ENCODE measurements around the gene RBFOX1. TPM values are rescaled to one million over a fixed set of nuclear protein-coding genes. Genes with fewer than 3 reads are reported as not detected.
A peak's percentile ranks its signal among the peaks of the same experiment; 100 is the strongest.

Gene RBFOX1
- total and polyA plus RNA-seq, 11 donors = 13.4 to 68.1 (median 48.2) TPM

- 37 to 48% (median 42%) methylated on average over 5 of the region's 5 CpGs for WGBS, 4 donors
- Histone ChIP-seq H3K27ac (peak overlapping the region in 2 of 12 donors; percentile 11 to 42), H3K27me3 (no peaks in the 10 kb centered on the region), H3K4me3 (no peak overlapping the region), H3K9me3 (no peaks in the 10 kb centered on the region), H3K36me3 (no peaks in the 10 kb centered on the region), H3K4me1 (peaks cover 0 to 57% (median 11%) of the 10 kb centered on the region in 12 donors)
- DNase-seq (no peak), ATAC-seq (no peak)
- TF ChIP-seq, protein P1, sequence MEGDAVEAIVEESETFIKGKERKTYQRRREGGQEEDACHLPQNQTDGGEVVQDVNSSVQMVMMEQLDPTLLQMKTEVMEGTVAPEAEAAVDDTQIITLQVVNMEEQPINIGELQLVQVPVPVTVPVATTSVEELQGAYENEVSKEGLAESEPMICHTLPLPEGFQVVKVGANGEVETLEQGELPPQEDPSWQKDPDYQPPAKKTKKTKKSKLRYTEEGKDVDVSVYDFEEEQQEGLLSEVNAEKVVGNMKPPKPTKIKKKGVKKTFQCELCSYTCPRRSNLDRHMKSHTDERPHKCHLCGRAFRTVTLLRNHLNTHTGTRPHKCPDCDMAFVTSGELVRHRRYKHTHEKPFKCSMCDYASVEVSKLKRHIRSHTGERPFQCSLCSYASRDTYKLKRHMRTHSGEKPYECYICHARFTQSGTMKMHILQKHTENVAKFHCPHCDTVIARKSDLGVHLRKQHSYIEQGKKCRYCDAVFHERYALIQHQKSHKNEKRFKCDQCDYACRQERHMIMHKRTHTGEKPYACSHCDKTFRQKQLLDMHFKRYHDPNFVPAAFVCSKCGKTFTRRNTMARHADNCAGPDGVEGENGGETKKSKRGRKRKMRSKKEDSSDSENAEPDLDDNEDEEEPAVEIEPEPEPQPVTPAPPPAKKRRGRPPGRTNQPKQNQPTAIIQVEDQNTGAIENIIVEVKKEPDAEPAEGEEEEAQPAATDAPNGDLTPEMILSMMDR (IDR thresholded peaks at IDR 0.05) = no peak
- TF ChIP-seq POLR2A (IDR thresholded peaks at IDR 0.05) = no peak
- intact Hi-C loops (cut with DNase I) = no loop called here
Observed at GRCh38 chr16:7340938-7341337, 8.3 kb downstream of the RBFOX1 start.

- 78 to 84% (median 79%) methylated on average over 4 of the region's 4 CpGs for WGBS, 4 donors
- H3K4me3 ChIP-seq = no peak overlapping the region
- H3K36me3 ChIP-seq = no peaks in the 10 kb centered on the region
- no peak for ATAC-seq
- no peak for DNase-seq
- peaks cover 0 to 51% (median 9%) of the 10 kb centered on the region in 12 donors for H3K4me1 ChIP-seq
- no peaks in the 10 kb centered on the region for H3K9me3 ChIP-seq
- H3K27ac ChIP-seq = no peak overlapping the region
- TF ChIP-seq, protein P1 (IDR thresholded peaks at IDR 0.05) = no peak
- TF ChIP-seq POLR2A (IDR thresholded peaks at IDR 0.05) = no peak
- intact Hi-C loops (cut with DNase I) = no loop called here
- no peaks in the 10 kb centered on the region for H3K27me3 ChIP-seq
Observed at GRCh38 chr16:7342598-7342997, 10.0 kb downstream of the RBFOX1 start.

- intact Hi-C loops (cut with DNase I) = no loop called here
- ATAC-seq (no peak), DNase-seq (peak in 1 of 5 donors; percentile 40)
- no peaks in the 10 kb centered on the region for H3K36me3 ChIP-seq
- TF ChIP-seq, protein P1 (IDR thresholded peaks at IDR 0.05) = no peak
- TF ChIP-seq POLR2A (IDR thresholded peaks at IDR 0.05) = no peak
- peak overlapping the region in 5 of 12 donors; percentile 14 to 69 (median 49) for H3K27ac ChIP-seq
- 72 to 82% (median 79%) methylated on average over 6 of the region's 6 CpGs for WGBS, 4 donors
- peaks cover 0 to 56% (median 9%) of the 10 kb centered on the region in 12 donors for H3K4me1 ChIP-seq
- H3K4me3 ChIP-seq = no peak overlapping the region
- H3K9me3 ChIP-seq = no peaks in the 10 kb centered on the region
- no peaks in the 10 kb centered on the region for H3K27me3 ChIP-seq
Observed at GRCh38 chr16:7343243-7343642, 10.6 kb downstream of the RBFOX1 start.

GRCh38 chr16:7344830-7345780, 12.5 kb downstream of the RBFOX1 start:
- Histone ChIP-seq H3K9me3 (no peaks in the 10 kb centered on the region), H3K4me3 (peak overlapping the region in 1 of 12 donors; percentile 14), H3K4me1 (peaks cover 0 to 41% (median 8%) of the 10 kb centered on the region in 12 donors), H3K36me3 (no peaks in the 10 kb centered on the region), H3K27me3 (no peaks in the 10 kb centered on the region), H3K27ac (peak overlapping the region; percentile 46 to 83 (median 72))
- WGBS, 4 donors = 23 to 30% (median 25%) methylated on average over 23 of the region's 23 CpGs
- intact Hi-C loops (cut with DNase I) = no loop called here
- TF ChIP-seq, protein P1 (IDR thresholded peaks at IDR 0.05) = peak in 1 of 12 donors; percentile 5
- TF ChIP-seq POLR2A (IDR thresholded peaks at IDR 0.05) = no peak
- DNase-seq (peak; percentile 20 to 70 (median 61)), ATAC-seq (peak; percentile 92 to 94 (median 92))

Measured in heart left ventricle (tissue), 16 donors.